NCI-H226 (cell line): ENCODE data around the gene DCDC1.
A peak's percentile ranks its signal among the peaks of the same experiment; 100 is the strongest.
"Not testable (repeated sequence)": the region's sequence is repeated elsewhere in the genome, so short reads cannot be mapped to it uniquely, and the experiment has no call there.

ENCODE experiments used
- DNase-seq: peaks from one replicate; pipeline ENCODE4 v3.0.0-alpha.2; 2015

DCDC1 gene

DNA sequence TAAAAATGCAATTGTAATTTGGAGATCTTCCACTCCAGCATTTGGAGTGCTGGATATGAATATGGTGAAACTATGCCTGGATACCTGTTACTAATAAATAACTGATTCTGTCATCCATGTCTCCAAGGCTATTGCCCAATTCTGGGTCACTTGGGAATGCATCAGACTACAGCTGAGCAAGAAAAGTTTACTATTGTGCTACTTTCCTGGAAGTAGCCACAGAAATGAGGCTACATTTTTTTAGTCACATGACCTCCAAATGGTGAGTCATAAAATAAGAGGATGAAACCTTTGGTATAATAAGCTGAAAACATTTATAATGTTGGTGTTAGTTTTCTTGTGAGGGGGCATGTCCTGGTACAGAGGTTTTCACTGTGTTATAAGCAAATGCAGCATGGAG lies 44.4 kb downstream of the DCDC1 start:
- DNase-seq, result peak; percentile 65

DNA sequence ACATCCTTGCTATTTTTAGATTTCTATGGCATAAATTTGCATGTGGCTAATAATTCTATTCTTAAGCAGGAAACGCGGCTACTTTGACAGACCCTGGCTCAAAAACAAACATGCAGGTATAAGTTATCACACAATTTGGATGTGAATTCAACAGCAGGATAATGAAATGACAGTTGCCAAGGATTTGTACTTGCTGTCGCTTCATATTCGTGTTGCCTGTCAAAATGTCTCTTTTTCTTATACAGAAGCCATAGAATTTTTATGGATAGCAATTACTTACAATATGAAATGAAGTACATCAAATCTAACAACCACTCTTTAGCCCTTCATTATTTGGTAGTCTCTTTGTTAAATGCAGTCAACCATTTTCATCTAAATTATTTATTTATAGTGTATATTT lies 46.4 kb downstream of the DCDC1 start:
- DNase-seq, result no peak

DNA sequence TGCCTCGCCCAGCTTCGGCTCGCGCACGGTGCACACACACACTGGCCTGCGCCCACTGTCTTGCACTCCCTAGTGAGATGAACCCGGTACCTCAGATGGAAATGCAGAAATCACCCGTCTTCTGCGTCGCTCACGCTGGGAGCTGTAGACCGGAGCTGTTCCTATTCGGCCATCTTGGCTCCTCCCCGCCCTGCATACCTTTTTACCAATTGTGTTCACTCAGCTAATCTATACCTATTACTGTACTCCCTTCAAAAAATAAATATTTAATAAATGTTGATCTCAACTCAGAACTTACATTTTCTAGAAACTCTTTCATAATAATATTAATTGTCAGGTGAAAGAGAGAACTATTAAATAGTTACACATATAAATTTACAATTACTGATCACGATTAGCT lies 48.0 kb downstream of the DCDC1 start:
- DNase-seq, result not testable (repeated sequence)

DNA sequence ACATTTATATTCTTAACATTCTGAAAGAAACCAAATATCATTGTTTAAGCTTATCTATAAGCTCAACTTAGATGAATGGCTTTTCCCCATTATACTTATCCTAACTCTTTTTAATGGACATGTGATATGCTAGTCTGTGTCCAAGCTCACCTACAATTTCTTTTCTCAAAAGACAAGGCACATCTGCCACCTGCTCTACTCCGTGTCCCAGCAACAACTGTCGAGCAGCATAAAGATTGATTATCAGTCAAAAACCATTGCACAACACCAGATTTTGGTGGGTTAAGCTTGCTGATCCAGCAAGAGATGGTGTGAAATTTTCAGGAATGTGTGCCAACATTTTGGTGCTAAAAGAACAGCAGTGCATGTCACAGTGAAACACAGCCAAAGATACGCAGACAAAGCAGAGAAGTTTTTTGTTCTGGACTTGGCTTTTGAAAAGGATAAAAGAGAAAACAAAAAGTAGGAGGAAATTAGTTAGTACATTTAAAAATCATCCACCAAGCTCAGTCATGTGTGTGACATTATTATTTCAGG lies 65.8 kb downstream of the DCDC1 start:
- DNase-seq, result no peak

DNA sequence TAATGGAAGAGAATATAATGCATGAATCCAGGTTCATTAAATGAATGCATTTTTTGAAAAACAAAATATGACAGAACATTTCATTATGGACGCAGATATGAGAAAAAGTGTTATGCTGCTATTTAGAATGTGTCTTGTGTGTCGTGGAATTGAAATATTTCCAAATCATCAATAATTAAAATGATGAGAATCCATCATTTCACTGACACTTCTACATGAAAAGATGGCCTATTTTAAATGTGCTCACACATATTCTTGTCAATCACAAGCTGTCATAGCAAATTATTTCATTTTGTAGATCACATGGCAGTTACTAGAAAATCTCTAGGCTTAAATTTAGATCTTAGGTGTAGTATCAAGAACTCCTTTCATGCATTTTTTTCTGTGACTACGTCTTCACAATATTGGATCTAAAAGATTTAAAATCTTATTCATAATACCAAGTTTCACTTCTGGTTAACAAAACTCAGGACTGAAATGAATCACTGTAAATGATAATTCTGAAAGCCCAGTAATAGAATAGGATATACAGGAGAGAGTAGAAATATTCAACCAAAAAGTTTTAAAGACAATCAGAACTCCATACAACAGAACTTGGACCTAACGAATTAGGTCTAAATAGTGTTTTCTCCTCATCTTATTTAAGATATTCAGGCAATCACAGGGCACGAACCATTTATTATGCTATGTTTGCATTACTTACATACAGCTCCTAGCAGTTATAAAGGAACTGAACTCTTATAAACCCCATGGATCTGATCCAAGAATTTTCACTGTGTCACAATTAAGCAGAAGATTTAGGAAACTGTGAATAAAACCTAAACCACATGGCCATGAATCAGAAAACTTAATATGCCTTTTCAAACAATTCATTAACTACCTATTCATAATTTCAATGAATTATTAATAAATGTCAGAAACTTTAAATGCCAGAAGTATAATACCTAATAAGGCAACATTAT lies 67.7 kb downstream of the DCDC1 start:
- DNase-seq, result no peak

DNA sequence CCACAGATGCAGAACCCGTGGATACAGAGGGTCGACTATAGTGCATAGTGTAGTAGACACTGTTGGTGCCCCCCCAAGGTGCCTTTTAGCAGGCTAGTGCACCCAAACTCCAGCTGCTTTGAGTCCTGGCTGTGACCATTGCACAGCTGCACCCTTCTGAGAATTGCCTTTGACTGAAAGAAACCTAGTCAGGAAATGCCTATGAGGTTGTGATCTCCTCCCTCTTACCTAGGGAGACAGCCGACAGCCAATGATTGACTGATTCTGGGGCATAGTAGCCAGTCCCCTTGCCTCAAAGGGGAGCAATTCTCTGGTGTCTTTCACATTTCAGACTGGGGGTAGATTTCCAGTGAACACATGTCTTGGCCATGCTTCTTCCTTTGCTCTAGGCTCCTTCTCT lies 74.2 kb downstream of the DCDC1 start:
- no peak for DNase-seq

DNA sequence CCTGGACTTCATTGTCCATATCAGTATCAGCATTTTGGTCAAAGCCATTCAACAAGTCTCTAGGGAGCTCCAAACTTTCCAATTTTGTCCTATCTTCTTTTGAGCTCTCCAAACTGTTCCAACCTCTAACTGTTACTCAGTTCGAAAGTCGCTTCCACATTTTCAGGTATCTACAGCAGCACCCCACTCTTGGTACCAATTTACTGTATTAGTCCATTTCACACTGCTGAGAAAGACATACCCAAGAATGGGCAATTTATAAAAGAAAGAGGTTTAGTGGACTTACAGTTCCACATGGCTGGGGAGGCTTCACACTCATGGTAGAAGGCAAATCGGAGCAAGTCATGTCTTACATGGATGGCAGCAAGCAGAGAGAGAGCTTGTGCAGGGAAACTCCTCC lies 96.0 kb downstream of the DCDC1 start:
- not testable (repeated sequence) for DNase-seq

DNA sequence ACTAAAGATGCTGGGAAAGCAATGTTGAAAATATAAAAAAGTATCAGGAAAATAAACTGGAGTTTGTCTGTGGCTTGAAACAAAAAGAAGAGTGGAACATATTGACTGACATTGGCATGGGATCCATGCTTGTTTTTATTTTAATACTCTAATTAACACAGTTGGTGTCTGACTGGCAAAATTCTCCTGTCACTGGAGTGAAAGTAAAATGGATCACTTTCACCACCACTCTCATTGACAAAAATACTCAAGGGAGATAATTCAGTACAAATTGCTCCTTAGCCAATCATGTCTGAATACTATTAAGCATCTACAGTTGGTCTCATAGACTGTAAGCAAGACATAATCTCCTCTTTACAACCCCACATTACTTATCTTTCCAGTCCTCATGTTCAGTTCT lies 101.8 kb downstream of the DCDC1 start:
- no peak for DNase-seq

DNA sequence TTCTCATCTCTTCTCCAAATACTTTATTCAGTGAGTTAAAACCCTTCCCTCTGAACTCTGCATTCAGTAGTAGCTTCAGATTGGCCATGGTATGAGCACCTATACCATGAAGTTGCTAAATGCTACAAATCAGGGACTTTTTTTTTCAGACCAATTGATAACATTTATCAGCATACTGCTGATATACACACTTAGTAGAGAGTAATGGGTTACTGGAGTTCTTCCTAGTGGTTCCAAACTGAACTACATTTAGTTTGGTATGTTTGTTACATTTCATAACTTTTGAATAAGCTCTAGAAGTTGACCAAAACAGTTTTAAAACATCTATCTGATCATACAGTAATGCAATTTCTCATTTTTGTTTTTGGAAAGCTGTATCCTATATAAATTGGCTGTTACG lies 104.7 kb downstream of the DCDC1 start:
- no peak for DNase-seq

DNA sequence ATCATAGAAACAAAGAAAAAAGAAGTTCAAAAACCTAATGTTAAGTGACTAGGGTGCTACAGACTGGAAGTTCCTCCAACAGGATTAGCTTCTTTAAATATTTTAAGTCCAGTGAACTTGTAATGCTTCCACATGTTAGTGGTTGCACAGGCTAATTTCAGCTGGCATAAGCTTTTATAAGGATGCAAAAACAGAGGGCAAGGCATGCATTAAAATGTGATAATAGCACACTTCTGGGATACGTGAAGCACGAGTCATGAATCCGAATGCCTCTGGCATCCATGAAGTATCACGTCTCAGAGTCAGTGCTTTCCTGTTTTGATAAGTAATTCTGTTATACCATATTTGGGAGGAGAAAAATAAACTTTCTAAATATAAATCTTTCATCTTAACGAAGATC lies 106.8 kb downstream of the DCDC1 start:
- peak; percentile 9 for DNase-seq

DNA sequence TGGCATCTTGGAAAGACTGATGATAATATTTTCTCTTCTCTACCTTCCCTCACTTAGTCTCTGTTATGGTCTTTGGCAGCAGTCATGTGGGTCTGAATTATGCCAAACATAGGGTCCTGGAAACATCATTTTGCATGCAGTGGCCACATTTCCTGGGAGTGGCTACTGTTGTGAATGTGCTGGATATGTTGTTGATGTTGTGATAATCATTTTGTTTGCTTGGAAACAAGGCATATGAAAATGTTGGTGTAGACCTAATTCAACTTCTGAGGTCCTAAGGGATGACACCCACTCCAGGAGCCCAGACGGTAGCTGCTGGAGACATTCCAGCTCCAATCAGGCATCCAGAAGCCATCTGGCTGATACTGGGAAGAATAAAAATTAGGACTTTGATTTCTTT lies 109.7 kb downstream of the DCDC1 start:
- DNase-seq, result no peak

DNA sequence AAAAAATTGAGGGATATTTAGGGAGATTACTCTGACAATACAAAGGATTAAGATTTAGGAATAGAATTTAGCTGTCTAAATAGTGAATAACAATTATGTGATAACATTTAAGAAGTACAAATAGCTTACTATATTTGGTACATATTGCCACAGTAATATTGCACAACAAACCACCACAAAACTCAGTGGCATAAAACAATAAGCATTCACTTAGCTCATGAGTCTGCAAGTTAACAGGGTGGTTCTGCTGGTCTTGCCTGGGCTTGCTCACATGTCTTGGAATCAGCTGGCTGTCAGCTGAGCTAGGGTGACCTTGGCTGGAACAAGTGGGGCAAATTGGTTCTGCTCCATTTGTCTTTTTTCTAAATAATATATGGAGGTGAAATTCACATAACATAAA lies 115.1 kb downstream of the DCDC1 start:
- DNase-seq, result peak; percentile 8

DNA sequence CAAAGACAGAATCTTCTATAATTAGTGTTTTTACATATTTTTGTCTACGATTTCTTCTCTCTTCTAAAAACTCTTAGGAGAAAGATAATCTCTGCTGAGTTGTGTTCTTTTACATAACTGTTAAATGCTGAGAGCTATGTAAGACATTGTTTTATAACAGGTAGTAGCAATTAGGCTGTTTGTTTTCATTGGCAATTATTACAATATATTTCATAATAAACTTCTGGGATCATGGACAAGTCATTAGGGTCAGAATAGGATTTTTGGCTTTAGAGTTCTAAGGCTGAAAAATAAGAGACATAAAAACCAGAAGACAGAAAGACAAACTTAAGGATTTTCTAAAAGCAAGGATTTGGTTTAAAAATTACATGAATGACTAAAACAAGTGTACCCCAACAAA lies 120.8 kb downstream of the DCDC1 start:
- DNase-seq, result no peak

DNA sequence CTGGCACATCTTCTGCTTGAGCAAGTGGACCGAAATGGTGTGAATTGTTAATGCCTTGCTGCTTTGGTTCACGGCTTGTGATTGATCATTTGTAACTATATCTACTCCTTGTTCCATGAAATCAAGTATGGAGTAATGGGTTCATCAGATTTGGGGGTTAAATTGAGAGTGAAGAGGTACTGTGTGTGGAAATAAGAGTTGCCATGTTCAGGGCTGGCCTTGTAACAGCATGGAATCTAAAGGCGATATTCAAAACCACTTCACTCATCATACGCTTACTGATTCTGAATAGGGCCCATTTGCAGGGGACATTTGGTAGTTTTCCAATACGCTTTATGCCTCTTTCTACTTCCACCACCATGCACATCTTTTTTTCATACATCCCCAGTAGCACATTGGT lies 122.2 kb downstream of the DCDC1 start:
- DNase-seq, result no peak

DNA sequence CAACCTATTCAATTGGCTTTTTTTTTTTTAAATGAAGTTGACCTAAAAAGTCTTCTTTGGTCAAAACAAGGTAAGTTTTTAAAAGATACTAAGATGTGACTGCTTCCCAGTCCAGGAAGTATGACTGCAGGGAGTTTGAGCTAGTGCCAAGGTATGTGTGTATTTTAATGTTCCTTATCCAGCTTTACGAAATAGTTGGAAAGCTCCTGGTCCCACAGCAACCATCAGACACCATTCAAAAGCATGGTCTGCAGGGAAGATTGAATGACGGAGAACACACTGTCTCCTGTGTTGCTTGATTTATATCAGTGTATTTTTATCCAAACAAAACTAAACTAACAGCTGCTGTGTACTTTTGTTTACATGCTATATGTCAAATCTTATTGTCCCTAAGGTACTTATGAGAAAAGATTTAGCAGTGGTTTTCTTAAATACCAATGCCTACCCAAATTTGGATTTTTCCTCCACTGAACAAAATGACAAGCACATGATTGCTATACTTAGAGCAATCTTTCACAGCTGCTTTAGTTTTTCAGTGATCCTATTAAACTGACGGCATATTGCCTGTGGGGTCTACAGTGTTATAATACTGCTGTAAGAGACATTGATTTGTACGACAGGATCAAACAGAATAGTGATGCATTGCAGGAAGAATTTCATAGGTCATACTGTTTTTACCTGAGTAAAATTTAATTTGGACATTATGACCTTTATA lies 122.9 kb downstream of the DCDC1 start:
- DNase-seq, result no peak

DNA sequence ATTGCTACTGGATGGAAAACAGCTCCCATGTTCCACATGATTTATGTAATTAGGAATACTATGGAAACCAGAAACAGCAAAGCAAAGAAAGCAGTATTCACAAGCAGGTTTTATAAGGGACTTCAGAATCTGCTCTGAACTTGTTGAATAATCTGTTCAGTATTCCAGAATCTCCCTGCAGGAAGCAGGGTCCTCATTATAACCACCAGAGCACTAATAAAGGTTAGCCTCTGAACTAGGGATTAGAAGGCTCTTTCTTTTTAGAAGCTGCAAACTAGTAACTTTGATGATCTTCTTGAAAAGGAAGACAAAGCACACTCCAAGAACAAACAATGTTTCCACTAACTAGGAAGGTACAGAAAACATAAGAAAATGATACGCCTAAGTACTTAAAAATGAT lies 125.8 kb downstream of the DCDC1 start:
- DNase-seq, result no peak

DNA sequence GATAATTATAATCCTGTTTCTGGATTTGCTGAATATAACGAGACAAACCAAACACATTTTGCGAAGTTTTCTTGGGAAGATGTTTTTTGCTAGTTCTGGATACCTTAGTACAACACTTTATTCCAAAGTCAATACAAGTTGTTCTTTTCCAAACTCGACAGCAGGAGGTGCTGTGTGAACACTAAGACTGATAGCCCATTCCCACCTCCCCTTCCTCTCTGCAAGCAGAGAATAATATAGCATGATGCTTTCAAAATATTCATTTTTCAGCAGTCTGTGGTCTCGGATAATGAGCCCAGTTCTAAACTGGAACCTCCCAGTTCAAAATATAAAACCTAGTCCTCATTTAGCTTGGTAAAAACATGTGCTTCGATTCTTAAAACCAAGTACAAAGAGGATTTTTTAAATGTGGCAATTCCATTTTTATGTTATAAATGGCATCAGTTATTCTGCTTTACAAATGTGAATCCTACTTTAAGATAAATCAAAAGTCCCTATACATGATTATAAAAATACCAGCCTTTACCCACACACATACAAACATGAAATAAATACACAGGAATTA lies 129.1 kb downstream of the DCDC1 start:
- no peak for DNase-seq

DNA sequence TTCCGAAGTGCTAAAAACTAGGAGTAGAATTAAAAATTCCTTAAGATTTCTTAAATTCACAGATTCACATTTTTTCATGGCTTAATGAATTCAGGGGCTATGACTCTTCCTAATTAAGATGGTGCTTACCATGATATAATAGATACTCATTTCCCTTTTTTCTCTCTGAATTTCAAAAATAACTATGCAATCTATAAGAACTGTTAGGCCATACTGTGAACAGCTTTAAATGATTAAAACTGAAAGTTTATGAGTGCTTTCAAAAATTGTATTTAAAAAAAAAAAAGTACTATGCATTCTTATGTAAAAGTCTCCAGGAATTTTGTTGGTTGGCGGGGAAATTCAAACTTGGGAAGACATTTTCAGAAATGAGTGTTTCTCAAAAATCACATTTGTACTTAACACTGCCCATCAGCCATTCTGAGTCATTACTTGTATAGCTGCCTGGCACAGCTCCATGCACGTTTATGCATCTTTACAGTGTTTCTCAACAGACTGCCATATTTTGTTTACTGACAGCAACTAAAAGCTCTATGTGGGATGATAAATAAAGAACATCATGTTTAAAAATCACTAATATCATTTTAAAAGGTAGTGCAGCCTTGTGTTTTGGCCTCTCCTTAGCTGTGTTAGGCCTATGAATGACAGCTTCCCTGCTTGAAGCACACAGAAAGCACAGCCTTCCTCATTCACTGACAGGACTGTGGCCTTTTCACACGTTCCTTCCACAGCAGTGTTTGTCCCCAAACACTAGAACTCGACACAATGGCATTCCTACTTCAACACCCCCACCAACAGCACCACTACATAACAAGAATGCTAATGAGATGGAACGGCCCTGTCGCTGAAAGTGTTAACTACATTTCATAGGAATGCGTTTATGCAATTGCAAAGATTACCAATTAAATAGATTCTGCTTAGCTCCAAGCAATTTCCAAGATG lies 131.4 kb downstream of the DCDC1 start:
- DNase-seq, result no peak

DNA sequence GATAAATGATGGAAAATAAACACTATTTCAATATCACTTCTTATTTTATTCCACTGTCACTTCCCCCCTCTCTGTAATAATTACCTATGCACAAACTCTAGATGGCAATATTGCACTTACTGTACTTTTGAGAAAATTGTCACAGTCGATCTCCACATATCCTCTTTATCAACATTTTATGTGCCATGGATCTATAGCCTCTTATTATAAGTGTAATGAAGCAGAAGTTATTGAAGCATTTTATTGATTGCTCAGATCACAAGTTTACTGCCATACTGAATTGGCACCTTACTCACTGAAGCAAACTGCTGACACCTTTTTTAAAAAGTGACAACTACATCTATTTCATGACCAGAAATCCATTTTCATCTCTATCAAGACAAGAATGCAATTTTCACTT lies 133.4 kb downstream of the DCDC1 start:
- no peak for DNase-seq

DNA sequence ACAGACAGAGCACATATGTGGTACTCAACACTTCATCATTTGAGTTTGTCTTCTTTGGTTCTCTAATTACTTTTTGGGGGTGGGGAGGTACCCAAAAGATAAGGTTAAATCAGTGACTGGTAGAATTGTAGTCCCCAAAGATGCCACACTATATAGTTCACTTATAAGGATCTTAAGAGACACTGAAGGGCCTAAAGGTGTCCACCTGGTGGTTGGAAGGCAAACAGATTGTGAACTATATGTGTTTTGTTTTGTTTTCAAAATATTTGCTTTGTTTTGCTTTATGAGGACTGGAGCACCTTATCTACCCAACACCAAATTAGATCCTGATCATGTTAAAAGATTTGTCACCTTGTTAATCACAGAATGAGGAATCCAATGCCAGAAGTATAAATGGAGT lies 136.1 kb downstream of the DCDC1 start:
- DNase-seq, result no peak

DNA sequence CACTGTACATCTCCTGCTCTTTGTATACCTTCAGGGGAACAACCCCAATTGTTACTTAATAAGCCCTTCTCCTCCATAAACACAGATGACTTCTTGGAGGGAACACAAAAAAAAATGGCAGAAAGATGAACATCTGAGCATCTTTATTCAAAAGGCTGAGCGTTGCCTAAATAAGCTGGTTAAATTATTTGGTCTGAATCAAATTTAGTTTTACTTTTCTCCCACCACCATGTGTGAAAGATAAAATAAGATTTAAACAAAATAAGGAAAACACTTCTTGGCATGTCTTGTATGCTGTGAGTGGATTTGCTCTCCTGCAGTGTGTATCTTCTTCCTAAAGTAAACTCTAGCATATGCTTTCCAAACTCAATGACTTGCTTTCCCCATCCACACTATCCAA lies 137.9 kb downstream of the DCDC1 start:
- DNase-seq, result no peak

DNA sequence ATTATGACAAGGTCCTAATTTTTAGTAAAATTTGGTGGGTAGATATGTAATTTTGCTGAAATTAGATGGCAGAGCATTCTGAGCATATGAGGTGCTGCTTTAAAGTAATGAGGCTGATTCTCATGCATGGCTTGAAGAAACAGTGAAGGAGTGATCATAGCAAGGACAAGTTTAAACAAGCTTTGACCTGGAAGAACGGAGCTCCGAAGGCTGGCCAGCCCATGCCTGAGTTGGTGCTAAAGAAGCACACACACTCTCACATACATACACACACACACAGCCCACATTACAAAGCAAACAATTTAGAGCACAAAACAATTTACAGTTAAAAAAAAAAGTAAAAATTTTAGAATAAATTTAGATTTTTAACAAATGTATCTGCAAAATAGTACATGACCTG lies 150.7 kb downstream of the DCDC1 start:
- DNase-seq, result no peak

DNA sequence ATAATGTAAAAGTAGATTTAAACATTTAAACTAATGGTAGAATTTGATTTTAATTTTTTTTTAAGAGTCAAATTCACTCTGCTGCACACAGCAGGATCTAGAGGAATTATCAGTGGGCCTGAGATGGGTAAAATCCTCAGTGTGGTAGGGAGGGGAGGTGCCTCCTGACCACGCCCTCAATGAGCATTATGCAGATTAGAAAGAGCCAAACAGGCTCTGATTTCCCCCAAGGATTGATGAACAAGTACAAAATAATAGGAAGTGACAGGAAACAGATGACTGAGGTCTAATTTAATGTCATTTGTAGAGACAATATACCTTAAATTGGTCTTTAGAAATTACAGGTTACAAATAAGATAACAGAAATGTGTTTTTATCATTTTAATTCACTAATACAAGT lies 155.2 kb downstream of the DCDC1 start:
- no peak for DNase-seq
